CD4-positive, alpha-beta T cell treated with Interleukin-4 for 1 hour (primary cell): ENCODE results near the gene TSPAN7.

Experiments used
- DNase-seq, 2 donors: peaks; one replicate each; pipeline ENCODE4 v3.0.0-alpha.2; 2020 to 2022

The TSPAN7 gene

DNA sequence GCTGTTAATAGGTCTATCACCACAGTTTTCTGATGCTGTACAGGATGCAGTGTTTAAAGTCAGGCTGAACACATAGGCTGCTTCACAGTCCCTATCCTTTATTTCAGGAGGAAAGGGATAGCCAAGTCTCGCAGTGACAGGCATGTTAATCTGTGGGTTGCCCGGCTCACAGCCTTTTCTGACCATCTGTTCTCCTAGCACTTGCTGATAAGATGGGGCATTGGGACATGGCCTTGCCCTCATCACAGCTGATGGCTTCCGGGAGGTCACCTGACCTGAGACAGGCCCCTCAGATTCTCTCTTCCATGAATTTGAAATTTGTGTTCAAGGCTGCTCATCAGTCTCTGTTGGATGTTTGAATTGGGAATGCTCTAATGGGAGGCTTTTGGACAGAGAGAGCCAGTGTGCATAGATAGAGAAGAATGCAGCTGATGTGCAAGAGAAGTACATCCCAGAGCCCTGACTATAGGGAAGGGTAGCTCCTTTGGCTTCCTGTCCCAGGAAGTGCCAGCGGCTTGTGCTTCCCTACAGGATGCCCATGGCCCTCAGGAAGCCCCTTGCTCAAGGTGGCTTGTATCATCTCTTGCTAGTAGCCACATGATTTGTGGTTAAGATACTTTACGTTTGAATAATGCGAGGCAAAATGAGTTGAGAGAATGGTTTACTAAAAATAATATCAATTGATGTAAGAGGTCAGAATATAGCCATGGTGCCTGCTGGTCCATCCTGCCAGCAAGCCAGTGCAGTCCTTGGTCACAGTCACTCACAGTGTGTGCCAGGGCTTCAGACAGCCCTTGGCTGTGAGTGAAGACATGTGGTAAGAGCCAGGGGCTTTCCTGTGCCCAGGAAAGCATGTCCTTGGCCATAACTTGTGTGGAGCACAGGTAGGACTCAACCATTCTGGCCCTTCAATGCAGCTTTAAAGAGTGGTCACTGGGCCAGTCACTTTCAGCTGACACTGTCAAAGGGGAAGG, 88.6 kb downstream of the TSPAN7 start:
- no peak for DNase-seq

DNA sequence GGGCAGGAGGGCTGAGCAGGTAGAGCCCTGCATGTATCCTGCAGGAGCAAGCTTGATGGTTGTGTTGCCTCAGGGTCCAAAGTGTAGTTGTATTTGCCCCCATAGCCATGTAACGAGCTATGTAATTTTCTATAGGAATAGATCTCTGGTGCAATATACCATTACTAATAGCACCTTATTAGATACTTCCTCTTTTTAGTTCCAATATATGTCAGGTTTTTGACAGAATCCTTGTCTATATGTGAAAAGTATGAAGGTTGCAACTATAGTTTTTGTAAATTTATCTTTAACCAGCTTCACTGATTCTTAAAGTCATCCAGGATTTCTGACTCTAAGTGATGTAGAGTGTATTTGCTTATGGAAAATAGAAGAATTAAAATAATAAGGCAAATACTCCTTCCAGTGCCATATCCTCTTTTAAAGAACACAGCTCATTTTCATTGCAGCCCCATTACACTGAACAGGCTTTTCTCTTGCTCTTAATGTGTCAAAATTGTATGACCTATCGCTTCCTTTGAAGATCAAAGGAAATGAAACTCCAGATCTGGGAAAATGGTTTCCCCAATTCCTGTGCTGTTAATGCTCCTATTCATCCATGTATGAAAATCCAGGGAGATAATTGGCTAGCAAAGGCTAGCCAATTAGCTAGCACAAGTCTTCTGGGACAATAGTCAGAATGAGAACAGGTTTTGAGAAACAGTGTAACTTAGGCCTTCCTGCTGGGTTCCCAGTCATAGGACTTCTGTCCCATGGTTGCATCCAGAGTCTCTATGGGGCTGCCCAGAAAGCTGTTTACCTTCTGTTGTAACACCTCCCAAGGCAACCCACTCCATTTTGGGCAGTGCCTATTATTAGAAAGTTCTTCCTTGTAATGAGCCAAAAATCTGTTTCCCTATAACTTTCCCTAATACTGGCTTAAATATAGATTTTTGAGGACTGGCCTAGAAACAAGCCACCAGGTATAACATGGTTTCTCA, 90.6 kb downstream of the TSPAN7 start:
- DNase-seq = no peak

GRCh38 chrX:38652934-38653442, 91.6 kb downstream of the TSPAN7 start:
- no peak for DNase-seq

GRCh38 chrX:38654302-38654701, 93.0 kb downstream of the TSPAN7 start:
- DNase-seq = no peak

- DNase-seq = no peak
Measured at GRCh38 chrX:38656350-38656915, 95.1 kb downstream of the TSPAN7 start.

GRCh38 chrX:38657562-38657961, 96.2 kb downstream of the TSPAN7 start:
- no peak for DNase-seq

DNA sequence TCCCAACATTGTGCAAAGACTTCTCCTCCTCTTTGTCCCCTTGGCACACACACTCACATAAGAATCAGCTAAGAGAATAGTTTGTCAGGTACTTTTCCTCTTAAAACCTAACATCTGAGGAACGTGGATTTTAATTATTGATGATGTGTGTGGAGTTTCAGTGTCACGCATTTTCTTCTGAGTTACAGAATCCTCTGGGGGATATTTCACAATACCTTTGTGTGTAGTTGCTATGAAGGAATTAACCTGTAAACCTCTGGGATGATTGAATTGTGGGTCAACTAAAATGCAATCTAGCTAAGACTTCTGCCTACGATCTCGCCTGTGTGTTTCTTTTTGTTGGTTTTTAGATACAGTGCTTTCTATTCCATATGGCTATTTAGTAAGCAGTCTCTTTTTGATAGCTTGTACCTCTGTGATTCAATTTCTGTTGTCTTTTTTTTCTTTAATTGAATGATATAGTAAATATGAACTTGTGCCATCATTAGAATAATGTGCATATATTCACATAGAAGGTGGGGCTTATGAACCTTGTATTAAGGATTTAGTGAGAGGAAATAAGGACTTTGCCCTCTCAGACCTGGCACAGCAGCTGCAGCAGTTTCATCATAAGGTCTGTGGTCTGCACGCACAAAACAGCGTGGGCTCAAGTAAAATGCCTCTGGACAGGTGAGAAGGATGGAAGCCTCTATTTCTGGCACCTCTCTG, 99.2 kb downstream of the TSPAN7 start:
- DNase-seq = no peak

DNA sequence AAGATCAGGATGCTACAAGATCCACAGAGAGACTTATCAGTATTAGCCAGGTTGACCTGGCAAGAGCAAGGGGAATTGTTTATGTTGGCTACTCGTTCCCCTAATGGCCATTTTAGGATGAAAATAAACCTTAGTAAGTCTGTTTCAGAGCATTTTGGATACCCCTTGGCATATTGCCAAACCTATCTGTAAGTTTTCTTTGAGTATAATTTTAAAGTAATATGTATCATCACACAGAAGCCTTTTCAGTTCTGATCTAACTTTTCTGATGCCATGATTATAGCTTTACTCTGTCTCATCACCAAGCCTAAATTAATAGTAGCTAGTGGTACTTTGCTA, 99.7 kb downstream of the TSPAN7 start:
- no peak for DNase-seq

GRCh38 chrX:38661561-38661960, 100.2 kb downstream of the TSPAN7 start:
- DNase-seq = no peak

- DNase-seq = no peak
Measured at GRCh38 chrX:38662640-38663039, 101.3 kb downstream of the TSPAN7 start.

DNA sequence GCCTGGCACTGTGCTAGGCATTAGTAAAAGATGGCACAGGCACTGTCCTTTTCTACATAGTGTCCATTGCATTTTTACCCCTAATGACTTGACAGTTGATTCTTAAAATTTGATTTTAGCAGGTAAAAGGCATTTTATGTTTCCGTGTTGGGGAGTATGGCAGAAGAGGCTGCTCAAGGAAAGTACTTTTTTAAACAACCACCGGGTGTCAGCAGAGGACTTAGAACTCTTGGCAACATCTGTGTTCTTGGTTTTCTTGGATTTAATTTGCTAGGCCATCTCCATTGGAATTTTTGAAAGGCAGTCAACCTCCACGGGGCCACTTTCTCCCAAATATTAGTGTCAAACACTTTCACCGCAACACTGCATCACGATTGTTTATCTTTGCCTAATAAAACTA, 102.9 kb downstream of the TSPAN7 start:
- DNase-seq = no peak

GRCh38 chrX:38666909-38667308, 105.6 kb downstream of the TSPAN7 start:
- no peak for DNase-seq

DNA sequence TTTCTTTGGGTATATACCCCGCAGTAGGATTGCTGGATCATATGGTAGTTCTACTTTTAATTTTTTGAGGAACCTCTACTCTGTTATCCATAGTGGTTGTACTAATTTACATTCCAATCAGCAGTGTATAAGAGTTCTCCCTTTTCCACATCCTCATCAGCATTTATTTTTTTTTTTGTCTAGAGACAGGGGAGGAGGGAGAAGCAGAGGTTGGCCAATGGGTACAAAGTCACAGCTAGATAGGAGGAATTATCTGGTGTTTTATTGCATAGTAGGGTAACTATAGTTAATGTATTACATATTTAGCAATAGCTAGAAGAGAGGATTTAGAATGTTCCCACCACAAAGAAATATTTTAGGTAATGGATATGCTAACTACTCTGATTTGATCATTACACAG, 107.4 kb downstream of the TSPAN7 start:
- DNase-seq = no peak

GRCh38 chrX:38669428-38669827, 108.1 kb downstream of the TSPAN7 start:
- peak in 1 of 2 donors; percentile 28 for DNase-seq

DNA sequence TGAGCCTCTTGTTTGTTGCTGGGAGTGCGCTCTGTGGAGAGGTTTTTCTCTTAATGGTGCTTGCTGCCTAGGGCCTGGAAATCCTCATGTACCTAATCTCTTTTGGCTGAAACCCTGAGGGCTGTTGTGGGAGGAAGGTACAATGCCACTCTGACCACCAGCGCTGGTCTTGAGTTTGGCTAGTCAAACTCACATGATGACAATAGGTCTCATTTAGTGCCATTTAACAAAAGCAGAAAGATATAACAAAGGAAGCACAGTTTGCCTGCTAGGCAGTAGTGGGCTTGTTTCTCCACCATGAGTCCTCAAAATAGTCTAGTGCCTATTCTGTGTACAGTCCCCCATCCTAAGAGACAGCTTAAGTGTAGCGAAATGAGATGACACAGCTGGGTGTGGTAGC, 111.3 kb downstream of the TSPAN7 start:
- DNase-seq = no peak

DNA sequence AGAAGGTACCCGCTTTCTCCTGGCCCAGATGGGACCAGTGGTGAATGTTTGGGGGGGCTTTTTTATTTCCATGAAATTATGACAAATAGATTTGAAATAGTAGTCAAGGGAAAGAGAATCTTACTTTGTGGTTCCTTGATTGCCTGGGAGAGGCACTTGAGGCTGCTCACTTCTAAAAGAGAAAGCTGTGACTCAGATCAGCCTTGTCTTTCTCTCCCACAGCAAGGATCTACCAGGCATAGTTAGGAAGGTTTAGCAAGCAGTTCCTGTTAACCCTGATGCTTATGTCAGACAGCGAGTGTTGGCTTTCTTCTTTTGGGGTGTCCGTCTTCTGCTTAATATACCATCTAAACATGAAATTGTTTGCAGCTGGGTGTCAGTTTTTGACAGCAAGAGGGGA, 114.5 kb downstream of the TSPAN7 start:
- no peak for DNase-seq

GRCh38 chrX:38678183-38678582, 116.8 kb downstream of the TSPAN7 start:
- DNase-seq = no peak

DNA sequence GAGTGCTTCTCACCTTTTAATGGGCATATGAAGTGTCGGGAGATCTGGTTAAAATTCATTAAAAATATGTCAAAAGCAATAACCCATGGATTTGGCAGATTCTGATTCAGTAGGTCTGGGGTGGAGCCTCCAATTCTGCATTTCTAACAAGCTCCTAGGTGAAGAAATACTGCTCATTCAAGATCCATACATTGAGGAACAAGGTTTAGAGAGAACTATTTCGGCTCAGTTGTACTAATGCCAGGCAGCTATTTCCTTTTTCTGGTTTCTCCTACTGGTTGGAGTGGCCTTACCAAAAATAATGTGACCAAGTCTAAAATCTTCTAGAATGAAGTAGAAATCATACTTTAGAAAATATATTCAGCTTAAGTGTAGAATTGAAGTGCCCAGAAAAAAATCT, 117.5 kb downstream of the TSPAN7 start:
- DNase-seq = no peak

- DNase-seq = no peak
Measured at GRCh38 chrX:38679695-38680094, 118.4 kb downstream of the TSPAN7 start.

DNA sequence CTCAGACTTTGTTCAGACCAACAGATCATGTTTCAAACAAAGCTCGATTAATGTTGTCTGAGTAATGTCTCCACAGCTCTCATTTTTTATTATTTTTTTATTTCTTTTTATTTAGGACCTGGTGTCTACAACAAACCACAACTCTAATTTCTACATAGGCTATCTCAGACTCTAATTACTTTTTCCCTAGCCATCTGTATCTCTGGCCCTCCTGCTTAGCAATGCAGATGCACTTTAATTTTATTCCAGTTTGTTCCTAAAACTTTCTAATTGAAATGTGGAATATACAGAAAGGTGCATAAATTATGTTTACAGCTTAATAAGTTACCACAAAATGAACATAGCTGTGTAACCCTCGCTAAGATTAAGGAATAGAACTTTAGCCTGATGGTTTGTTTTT, 120.8 kb downstream of the TSPAN7 start:
- DNase-seq = no peak

- DNase-seq = no peak
Measured at GRCh38 chrX:38692961-38693360, 131.6 kb downstream of the TSPAN7 start.

DNA sequence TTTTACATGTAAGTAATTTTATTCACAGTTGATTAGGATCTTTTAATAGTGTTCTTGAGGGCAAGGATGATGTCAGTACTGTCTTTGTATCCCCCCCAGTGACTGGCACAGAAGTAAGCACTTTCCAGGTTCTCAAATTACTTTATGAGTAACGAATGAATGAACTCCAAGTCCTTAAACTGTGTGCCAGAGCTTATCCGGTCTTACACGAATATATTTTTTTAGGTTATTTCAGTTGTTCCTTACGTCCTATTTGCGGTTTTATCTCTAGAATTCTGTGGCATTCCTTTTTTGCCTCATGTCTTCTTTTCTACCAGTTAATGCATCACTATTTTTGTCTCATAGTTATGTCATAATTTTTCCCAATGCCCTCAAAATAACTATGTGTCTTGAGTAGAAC, 133.1 kb downstream of the TSPAN7 start:
- no peak for DNase-seq

DNA sequence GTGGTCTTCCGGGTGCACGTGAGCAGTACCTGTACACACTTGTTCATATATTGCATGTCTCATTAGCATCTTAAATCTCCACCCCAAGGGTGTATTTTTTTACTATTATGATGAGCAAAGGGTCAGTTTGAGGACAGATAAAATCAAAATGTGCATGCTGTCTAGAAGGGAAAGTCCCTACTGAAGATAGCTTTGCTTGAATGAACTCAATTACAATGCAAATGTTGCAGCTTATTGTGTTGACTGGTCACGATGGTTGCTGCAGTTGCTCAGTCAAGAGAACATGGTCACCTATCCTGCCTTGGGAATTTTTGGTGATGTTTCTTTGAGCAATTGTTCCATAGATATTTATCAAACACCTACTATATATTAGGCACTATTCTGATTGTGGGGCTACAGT, 136.1 kb downstream of the TSPAN7 start:
- DNase-seq = no peak
